Bronchial epithelial cell (primary cell): ENCODE data around the gene B4GALNT4. TPM values are rescaled to one million over a fixed set of nuclear protein-coding genes. Genes with fewer than 3 reads are reported as not detected.
"Not testable (repeated sequence)": the region's sequence is repeated elsewhere in the genome, so short reads cannot be mapped to it uniquely, and the experiment has no call there.

ENCODE experiments used
- DNase-seq: peaks from one replicate; pipeline ENCODE4 v3.0.0-alpha.2; 2010; ENCODE audit warnings: low read depth
- FAIRE-seq: peaks from 2 replicates; lab custom pipeline; 2011; peaks lifted over from hg19 to GRCh38; lab: Jason Lieb, UNC
- H3K27me3 ChIP-seq: 2 replicates; pipeline ENCODE4 v1.5.1; 2011; ENCODE audit warnings: low read length; ENCODE audit not compliant: control insufficient read depth, insufficient read depth
- H3K36me3 ChIP-seq: 2 replicates; pipeline ENCODE4 v1.5.1; 2011; ENCODE audit warnings: low read length; ENCODE audit not compliant: control insufficient read depth, insufficient read depth
- H3K4me3 ChIP-seq: 2 replicates; pipeline ENCODE4 v1.5.1; 2011; ENCODE audit warnings: mild to moderate bottlenecking, low read depth, low read length, control low read depth
- CTCF ChIP-seq: IDR thresholded peaks from 2 replicates; pipeline ENCODE4 v1.5.1; 2011; ENCODE audit warnings: mild to moderate bottlenecking, moderate library complexity, low read length, control low read depth, inconsistent platforms; ENCODE audit not compliant: insufficient read depth, severe bottlenecking
- total RNA-seq: library from RNA; depleted of rRNA; stranded (reverse); fragments of >200 nt; gene quantifications from 2 replicates; pipeline ENCODE4 v1.2.1, GENCODE V29; 2014

B4GALNT4 gene
- total RNA-seq, 1 donor from 2014 or later = 10.8 TPM

GRCh38 chr11:387193-387793, 18.0 kb downstream of the B4GALNT4 start:
- no peak overlapping the region for H3K4me3 ChIP-seq
- DNase-seq (no peak), FAIRE-seq (no peak)
- H3K27me3 ChIP-seq = no peaks in the 10 kb centered on the region
- TF ChIP-seq CTCF = no peak
- H3K36me3 ChIP-seq = no peaks in the 10 kb centered on the region

- H3K4me3 ChIP-seq, FAIRE-seq, H3K36me3 ChIP-seq, DNase-seq, H3K27me3 ChIP-seq: not testable (repeated sequence)
Observed at GRCh38 chr11:389369-389768, 20.1 kb downstream of the B4GALNT4 start.

- FAIRE-seq = no peak
- TF ChIP-seq CTCF = peak; percentile 51
- no peaks in the 10 kb centered on the region for H3K27me3 ChIP-seq
Observed at GRCh38 chr11:390175-390574, 20.9 kb downstream of the B4GALNT4 start.

GRCh38 chr11:391117-392017, 22.1 kb downstream of the B4GALNT4 start:
- DNase-seq = no peak
- H3K36me3 ChIP-seq = peaks cover 6% of the 10 kb centered on the region

More at GRCh38 chr11:390175-390574, 20.9 kb downstream of the B4GALNT4 start:
- DNase-seq = no peak
- Histone ChIP-seq H3K36me3 (no peaks in the 10 kb centered on the region), H3K4me3 (no peak overlapping the region)

GRCh38 chr11:392102-392777, 22.9 kb downstream of the B4GALNT4 start:
- DNase-seq = no peak
- no peak overlapping the region for H3K4me3 ChIP-seq

More at GRCh38 chr11:391117-392017, 22.1 kb downstream of the B4GALNT4 start:
- FAIRE-seq = no peak
- Histone ChIP-seq H3K4me3 (no peak overlapping the region), H3K27me3 (no peaks in the 10 kb centered on the region)
- TF ChIP-seq CTCF = no peak

More at GRCh38 chr11:392102-392777, 22.9 kb downstream of the B4GALNT4 start:
- FAIRE-seq = no peak
- Histone ChIP-seq H3K36me3 (peaks cover 9% of the 10 kb centered on the region), H3K27me3 (no peaks in the 10 kb centered on the region)
- TF ChIP-seq CTCF = no peak
